Trophoblast cell (in vitro differentiated cells and primary cell): ENCODE results near the gene ADD1.

ENCODE experiments used
- DNase-seq, 2 donors: peaks; one replicate each; pipeline ENCODE4 v3.0.0-alpha.2; 2016
- H2AFZ ChIP-seq: 2 replicates; pipeline ENCODE4 v1.6.1; 2013; ENCODE audit warnings: low read length, moderate library complexity, mild to moderate bottlenecking; ENCODE audit not compliant: insufficient read depth, poor library complexity
- H2AK5ac ChIP-seq: 2 replicates; pipeline ENCODE4 v1.6.1; 2013; ENCODE audit warnings: mild to moderate bottlenecking, low read length
- H2BK120ac ChIP-seq: 2 replicates; pipeline ENCODE4 v1.6.1; 2013; ENCODE audit warnings: low read length, mild to moderate bottlenecking, moderate library complexity; ENCODE audit not compliant: insufficient read depth, poor library complexity
- H2BK12ac ChIP-seq: 2 replicates; pipeline ENCODE4 v1.6.1; 2013; ENCODE audit warnings: mild to moderate bottlenecking, low read length, moderate library complexity
- H2BK5ac ChIP-seq: 2 replicates; pipeline ENCODE4 v1.6.1; 2013; ENCODE audit warnings: low read length, low read depth, moderate library complexity, mild to moderate bottlenecking; ENCODE audit not compliant: poor library complexity
- H3K14ac ChIP-seq: 2 replicates; pipeline ENCODE4 v1.6.1; 2013; ENCODE audit warnings: mild to moderate bottlenecking, low read length
- H3K18ac ChIP-seq: 2 replicates; pipeline ENCODE4 v1.6.1; 2013; ENCODE audit warnings: mild to moderate bottlenecking, low read length
- H3K23ac ChIP-seq: 2 replicates; pipeline ENCODE4 v1.6.1; 2013; ENCODE audit warnings: low read length
- H3K27ac ChIP-seq: 2 replicates; pipeline ENCODE4 v1.5.1; 2013; ENCODE audit warnings: low read depth, mild to moderate bottlenecking, inconsistent platforms, low read length, moderate library complexity
- H3K27me3 ChIP-seq: 2 replicates; pipeline ENCODE4 v1.6.1; 2013; ENCODE audit warnings: inconsistent platforms, mild to moderate bottlenecking, low read length, moderate library complexity; ENCODE audit not compliant: insufficient read depth
- H3K36me3 ChIP-seq, 2 experiments: 1 replicate in 1 of 2; 2 replicates in 1 of 2; pipeline ENCODE4 v1.6.1; 2013; ENCODE audit warnings: low read length in 2 of 2, mild to moderate bottlenecking in 2 of 2, moderate library complexity in 1 of 2; ENCODE audit not compliant: insufficient read depth in 2 of 2, control insufficient read depth in 1 of 2
- H3K4ac ChIP-seq: 2 replicates; pipeline ENCODE4 v1.6.1; 2013; ENCODE audit warnings: low read depth, mild to moderate bottlenecking, low read length, moderate library complexity
- H3K4me1 ChIP-seq, 2 experiments: 1 replicate in 1 of 2; 2 replicates in 1 of 2; pipeline ENCODE4 v1.6.1; 2013; ENCODE audit warnings: low read length in 2 of 2, mild to moderate bottlenecking in 2 of 2, moderate library complexity in 1 of 2; ENCODE audit not compliant: insufficient read depth in 2 of 2, control insufficient read depth in 1 of 2
- H3K4me2 ChIP-seq: 2 replicates; pipeline ENCODE4 v1.6.1; 2013; ENCODE audit warnings: inconsistent platforms, mild to moderate bottlenecking, low read length, moderate library complexity
- H3K4me3 ChIP-seq: 2 replicates; pipeline ENCODE4 v1.5.1; 2013; ENCODE audit warnings: mild to moderate bottlenecking, low read depth, low read length, inconsistent platforms
- H3K79me1 ChIP-seq: one replicate; pipeline ENCODE4 v1.6.1; 2013; ENCODE audit warnings: low read length
- H3K79me2 ChIP-seq: 2 replicates; pipeline ENCODE4 v1.6.1; 2013; ENCODE audit warnings: low read length, mild to moderate bottlenecking; ENCODE audit not compliant: control insufficient read depth, insufficient read depth, poor library complexity
- H3K9ac ChIP-seq: 2 replicates; pipeline ENCODE4 v1.6.1; 2013; ENCODE audit warnings: mild to moderate bottlenecking, low read length
- H3K9me3 ChIP-seq: 2 replicates; pipeline ENCODE4 v1.6.1; 2013; ENCODE audit warnings: low read depth, mild to moderate bottlenecking, control low read depth, inconsistent platforms, low read length; ENCODE audit not compliant: insufficient read depth
- H4K12ac ChIP-seq: 2 replicates; pipeline ENCODE4 v1.6.1; 2013; ENCODE audit warnings: low read depth, mild to moderate bottlenecking, low read length, moderate library complexity
- H4K8ac ChIP-seq: 2 replicates; pipeline ENCODE4 v1.6.1; 2013; ENCODE audit warnings: low read depth, mild to moderate bottlenecking, low read length, moderate library complexity
- H4K91ac ChIP-seq: one replicate; pipeline ENCODE4 v1.6.1; 2013; ENCODE audit warnings: low read depth, mild to moderate bottlenecking, low read length, moderate library complexity
- WGBS: extraction: QIAGEN DNeasy Blood & Tissue Kit; methylation state at CpG from one replicate; pipeline ENCODE4 v1.1.7; 2013; ENCODE audit warnings: missing lambda C conversion rate; ENCODE audit not compliant: insufficient read length, insufficient coverage; ENCODE audit errors: extremely low coverage; 5-methylcytosine and 5-hydroxymethylcytosine counted together

Gene ADD1

DNA sequence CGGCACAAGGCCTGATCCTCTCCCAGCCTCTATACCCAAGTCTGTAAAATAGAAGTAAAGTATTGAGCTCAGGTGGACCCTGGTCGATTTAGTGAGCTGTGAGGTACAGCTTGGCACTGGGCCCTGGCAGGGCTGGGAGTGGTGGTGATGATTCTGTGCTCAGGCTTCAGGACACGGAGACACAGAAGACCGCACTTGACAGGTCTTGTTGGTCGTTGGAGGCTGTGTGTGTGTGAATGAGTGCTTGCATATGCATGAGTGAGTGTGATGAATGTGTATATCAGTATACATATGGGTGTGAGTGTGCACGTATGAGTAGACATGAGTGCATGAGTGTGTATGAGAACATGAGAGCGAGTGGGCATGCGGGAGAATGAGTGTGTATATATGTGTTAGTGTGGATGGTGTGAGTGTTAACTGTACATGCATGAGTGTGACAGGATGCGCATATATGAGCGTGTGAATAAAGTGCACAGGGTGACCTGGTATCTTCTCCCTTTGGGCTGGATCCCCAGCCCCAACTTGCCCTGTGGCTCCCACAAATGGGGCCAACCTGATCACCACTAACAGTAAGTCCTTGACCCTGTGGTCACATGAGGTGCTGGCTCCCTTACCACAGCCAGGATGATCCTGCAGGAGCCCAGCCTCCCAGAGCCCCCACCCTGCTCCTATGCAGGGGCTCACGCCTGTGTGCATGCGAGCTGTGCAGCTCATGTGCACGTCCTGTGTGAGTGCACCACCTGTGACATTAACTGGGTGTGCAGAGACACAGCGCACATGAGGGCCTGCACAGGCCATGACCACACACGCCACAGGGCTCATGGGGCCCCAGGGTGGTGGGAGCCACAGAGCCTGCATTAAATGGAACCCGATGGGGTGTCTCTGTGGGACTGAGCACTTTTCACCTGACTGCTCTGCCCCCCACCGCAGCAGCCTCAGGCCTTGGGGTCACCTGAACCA is 29.9 kb upstream of the ADD1 start:
- no peak overlapping the region for H3K23ac ChIP-seq
- H3K9ac ChIP-seq, result no peak overlapping the region
- no peak for DNase-seq
- no peak overlapping the region for H3K4me3 ChIP-seq
- peaks cover 5% of the 10 kb centered on the region for H3K79me2 ChIP-seq
- H3K18ac ChIP-seq, result no peak overlapping the region
- no peak overlapping the region for H3K4me2 ChIP-seq
- H3K4ac ChIP-seq, result no peak overlapping the region
- H3K27ac ChIP-seq, result no peak overlapping the region
- H2BK5ac ChIP-seq, result no peak overlapping the region
- H4K91ac ChIP-seq, result no peak overlapping the region
- no CpG with 5 or more reads among the region's 17 CpGs for WGBS
- H3K36me3 ChIP-seq, result no peaks in the 10 kb centered on the region
- H3K27me3 ChIP-seq, result no peaks in the 10 kb centered on the region
- no peak overlapping the region for H2AFZ ChIP-seq
- H4K12ac ChIP-seq, result no peak overlapping the region
- peaks cover 7% of the 10 kb centered on the region for H3K79me1 ChIP-seq
- H3K9me3 ChIP-seq, result no peaks in the 10 kb centered on the region
- H2AK5ac ChIP-seq, result no peak overlapping the region
- no peak overlapping the region for H2BK12ac ChIP-seq
- H2BK120ac ChIP-seq, result no peak overlapping the region
- H4K8ac ChIP-seq, result no peak overlapping the region
- H3K14ac ChIP-seq, result no peak overlapping the region
- peaks cover 8 to 11% of the 10 kb centered on the region in 2 experiments for H3K4me1 ChIP-seq

DNA sequence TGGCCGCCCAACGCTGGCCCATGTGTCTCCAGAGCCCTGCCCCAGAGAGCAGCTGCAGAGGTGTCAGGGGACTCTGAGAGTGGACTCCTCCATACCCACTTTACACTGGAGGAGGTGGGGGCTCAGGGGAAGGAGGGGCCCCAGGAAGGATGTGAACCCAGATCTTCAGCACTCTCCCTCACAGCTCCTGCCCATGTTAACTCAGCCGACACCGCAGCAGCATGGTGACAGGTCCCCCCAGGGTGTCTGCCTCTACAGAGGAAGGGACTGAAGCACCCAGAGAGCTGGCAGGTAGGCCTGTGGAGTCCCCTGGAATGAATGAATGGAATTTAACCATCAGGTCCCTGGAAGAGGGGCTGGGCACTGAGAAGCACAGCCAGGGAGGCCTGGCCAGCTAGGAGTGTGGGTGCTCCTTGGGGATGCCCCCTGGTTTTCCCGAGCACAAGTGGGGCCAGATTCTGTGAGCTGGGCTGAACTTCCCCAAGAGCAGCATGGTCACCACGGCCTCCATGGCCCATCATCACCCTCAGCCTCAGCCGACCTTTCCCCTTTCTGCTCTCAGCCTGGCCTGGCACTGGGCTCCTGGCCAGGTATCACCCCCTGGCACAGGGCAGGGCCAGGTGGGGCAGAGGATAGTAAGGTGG is 28.9 kb upstream of the ADD1 start:
- H3K23ac ChIP-seq, result no peak overlapping the region
- no peaks in the 10 kb centered on the region for H3K9me3 ChIP-seq
- H4K12ac ChIP-seq, result no peak overlapping the region
- no peak overlapping the region for H3K4me2 ChIP-seq
- H3K18ac ChIP-seq, result no peak overlapping the region
- H3K4me3 ChIP-seq, result no peak overlapping the region
- H3K27ac ChIP-seq, result no peak overlapping the region
- H3K79me1 ChIP-seq, result peaks cover 7% of the 10 kb centered on the region
- no peaks in the 10 kb centered on the region for H3K27me3 ChIP-seq
- H2BK5ac ChIP-seq, result no peak overlapping the region
- WGBS, result no CpG with 5 or more reads among the region's 7 CpGs
- peaks cover 5% of the 10 kb centered on the region for H3K79me2 ChIP-seq
- H3K36me3 ChIP-seq, result no peaks in the 10 kb centered on the region
- no peak overlapping the region for H2BK12ac ChIP-seq
- H4K8ac ChIP-seq, result no peak overlapping the region
- no peak for DNase-seq
- no peak overlapping the region for H4K91ac ChIP-seq
- H2AFZ ChIP-seq, result no peak overlapping the region
- H3K14ac ChIP-seq, result no peak overlapping the region
- H3K9ac ChIP-seq, result no peak overlapping the region
- H3K4me1 ChIP-seq, result peaks cover 8 to 11% of the 10 kb centered on the region in 2 experiments
- H3K4ac ChIP-seq, result no peak overlapping the region
- H2BK120ac ChIP-seq, result no peak overlapping the region
- H2AK5ac ChIP-seq, result no peak overlapping the region

DNA sequence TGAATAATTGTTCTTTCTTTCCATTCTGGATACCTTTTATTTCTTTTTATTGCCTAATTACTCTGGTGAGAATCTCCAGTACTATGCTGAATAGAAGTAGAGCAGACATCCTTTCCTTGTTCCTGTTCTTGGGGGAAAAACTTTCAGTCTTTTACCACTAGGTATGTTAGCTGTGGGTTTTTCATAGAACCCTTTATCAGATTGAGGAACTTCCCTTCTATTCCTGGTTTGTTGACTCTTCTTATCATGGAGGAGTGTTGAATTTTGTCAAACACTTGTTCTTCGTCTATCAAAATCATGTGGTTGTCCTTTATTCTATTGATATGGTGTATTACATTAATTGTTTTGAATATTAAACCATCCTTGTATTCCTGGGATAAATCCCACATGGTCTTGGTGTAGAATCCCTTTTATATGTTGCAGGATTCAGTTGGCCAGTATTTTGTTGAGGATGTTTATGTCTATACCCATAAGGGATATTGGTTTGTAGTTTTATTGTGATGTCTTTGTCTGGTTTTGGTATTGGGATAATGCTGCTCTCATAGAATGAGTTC is 27.2 kb upstream of the ADD1 start:
- H3K4me1 ChIP-seq, result peaks cover 8 to 11% of the 10 kb centered on the region in 2 experiments
- H3K4ac ChIP-seq, result no peak overlapping the region
- H3K23ac ChIP-seq, result no peak overlapping the region

DNA sequence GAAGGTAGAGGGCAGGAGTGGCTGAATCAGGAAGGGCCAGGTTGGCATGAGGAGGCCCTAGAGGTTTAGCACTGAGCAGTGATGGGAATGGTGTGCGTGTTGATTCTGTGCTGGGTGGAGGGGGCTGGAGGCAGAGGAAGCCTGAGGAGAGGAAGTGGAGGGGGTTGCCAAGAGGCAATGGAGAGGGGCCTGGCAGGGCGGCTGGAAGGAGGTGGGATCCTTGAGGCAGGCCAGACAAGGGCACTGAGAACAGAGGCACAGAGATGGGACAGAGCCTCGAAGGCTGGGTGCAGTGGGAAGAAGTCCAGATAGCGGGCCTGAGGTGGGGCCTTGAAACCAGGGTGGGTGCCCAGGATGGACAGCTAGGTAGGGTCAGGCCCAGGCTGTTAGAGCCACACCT is 26.5 kb upstream of the ADD1 start:
- Histone ChIP-seq H4K91ac (no peak overlapping the region), H3K79me1 (peaks cover 7% of the 10 kb centered on the region), H3K36me3 (peaks cover 9% of the 10 kb centered on the region in 2 experiments), H3K9ac (no peak overlapping the region), H2AK5ac (no peak overlapping the region), H3K4me2 (no peak overlapping the region), H3K23ac (no peak overlapping the region), H3K14ac (no peak overlapping the region), H3K27ac (no peak overlapping the region), H3K4ac (no peak overlapping the region), H3K79me2 (peaks cover 5% of the 10 kb centered on the region), H2BK120ac (no peak overlapping the region), H4K12ac (no peak overlapping the region), H2AFZ (no peak overlapping the region), H2BK5ac (no peak overlapping the region), H4K8ac (no peak overlapping the region), H3K9me3 (peaks cover 1% of the 10 kb centered on the region), H2BK12ac (no peak overlapping the region), H3K18ac (no peak overlapping the region), H3K27me3 (no peaks in the 10 kb centered on the region), H3K4me1 (peaks cover 6% of the 10 kb centered on the region in 2 experiments), H3K4me3 (no peak overlapping the region)
- DNase-seq, result no peak
- WGBS, result no CpG with 5 or more reads among the region's 4 CpGs

More for the DNA sequence above, 27.2 kb upstream of the ADD1 start:
- Histone ChIP-seq H3K4me3 (no peak overlapping the region), H3K14ac (no peak overlapping the region), H2BK5ac (no peak overlapping the region), H4K12ac (no peak overlapping the region), H3K9ac (no peak overlapping the region), H4K91ac (no peak overlapping the region), H2BK120ac (no peak overlapping the region), H3K27me3 (no peaks in the 10 kb centered on the region), H2AK5ac (no peak overlapping the region), H3K79me1 (peaks cover 7% of the 10 kb centered on the region), H2BK12ac (no peak overlapping the region), H3K27ac (no peak overlapping the region), H3K79me2 (peaks cover 5% of the 10 kb centered on the region), H3K18ac (no peak overlapping the region), H2AFZ (no peak overlapping the region), H3K4me2 (no peak overlapping the region), H3K36me3 (peaks cover 9% of the 10 kb centered on the region in 2 experiments), H4K8ac (no peak overlapping the region), H3K9me3 (peaks cover 1% of the 10 kb centered on the region)
- no peak for DNase-seq
- WGBS, result no CpG with 5 or more reads among the region's 1 CpG
